ENCODE results near the gene LINC00237.

DNA sequence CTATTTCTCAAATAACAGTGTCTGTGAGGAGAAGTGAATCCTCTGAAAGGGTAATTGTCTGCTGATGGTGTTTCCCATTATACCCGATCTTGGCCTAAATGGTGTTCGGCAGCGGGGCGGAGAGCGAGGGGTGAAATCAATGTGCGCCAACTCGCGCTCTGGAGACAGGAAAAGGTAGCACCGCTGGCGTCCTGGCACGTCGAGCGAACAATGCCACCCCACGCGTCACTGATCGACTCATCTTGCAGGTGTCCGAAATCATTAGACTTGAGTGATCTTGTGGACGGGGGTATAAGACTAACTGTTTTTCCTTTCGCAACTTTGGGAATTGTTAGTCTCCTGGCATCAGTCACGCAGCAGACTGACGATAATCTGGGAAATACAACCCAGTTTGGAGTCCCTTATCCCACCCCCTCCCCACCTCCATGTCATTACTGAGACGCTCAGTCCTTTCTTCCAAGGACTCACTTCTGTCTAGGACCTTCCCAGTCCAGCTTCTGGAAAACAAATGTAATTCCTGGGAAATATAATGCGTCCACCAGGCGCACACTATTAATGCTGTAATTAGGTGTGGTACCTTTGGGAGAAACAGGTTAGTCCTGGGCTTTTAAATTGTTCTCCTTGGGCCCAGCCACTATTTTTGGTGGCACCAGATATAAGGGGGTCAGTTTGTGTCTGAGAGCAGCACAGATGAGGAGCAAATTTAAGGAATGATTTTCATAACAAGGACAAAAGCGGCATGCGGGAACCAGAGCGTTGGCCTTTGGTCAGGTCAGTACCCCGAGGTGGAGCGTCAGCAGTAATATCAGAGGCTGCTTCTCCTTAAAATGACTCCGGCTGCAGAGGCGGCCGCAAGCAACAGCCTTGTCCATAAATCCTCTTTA is 2.3 kb downstream of the LINC00237 start:
- no peak for TF ChIP-seq POLR2A (IDR thresholded peaks at IDR 0.05; ENCODE audit: extremely low read depth, insufficient read length)
- TF ChIP-seq, protein P1, sequence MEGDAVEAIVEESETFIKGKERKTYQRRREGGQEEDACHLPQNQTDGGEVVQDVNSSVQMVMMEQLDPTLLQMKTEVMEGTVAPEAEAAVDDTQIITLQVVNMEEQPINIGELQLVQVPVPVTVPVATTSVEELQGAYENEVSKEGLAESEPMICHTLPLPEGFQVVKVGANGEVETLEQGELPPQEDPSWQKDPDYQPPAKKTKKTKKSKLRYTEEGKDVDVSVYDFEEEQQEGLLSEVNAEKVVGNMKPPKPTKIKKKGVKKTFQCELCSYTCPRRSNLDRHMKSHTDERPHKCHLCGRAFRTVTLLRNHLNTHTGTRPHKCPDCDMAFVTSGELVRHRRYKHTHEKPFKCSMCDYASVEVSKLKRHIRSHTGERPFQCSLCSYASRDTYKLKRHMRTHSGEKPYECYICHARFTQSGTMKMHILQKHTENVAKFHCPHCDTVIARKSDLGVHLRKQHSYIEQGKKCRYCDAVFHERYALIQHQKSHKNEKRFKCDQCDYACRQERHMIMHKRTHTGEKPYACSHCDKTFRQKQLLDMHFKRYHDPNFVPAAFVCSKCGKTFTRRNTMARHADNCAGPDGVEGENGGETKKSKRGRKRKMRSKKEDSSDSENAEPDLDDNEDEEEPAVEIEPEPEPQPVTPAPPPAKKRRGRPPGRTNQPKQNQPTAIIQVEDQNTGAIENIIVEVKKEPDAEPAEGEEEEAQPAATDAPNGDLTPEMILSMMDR (IDR thresholded peaks at IDR 0.05; ENCODE audit: low read depth, low read length): no peak

All from NB4 (cell line).